Measurements from ENCODE around the gene ACBD4. TPM values are rescaled to one million over a fixed set of nuclear protein-coding genes. Genes with fewer than 3 reads are reported as not detected.

Gene ACBD4
- total and polyA plus RNA-seq, 2 of the 13 experiments (the other 11 are each of a cell fraction or from before 2014, with no cell fraction given): 16.1 to 26.9 TPM

GRCh38 chr17:45162025-45162687 is 26.7 kb downstream of the ACBD4 start (continued):
- TF ChIP-seq RERE (CRISPR knock-in tag; IDR thresholded peaks at IDR 0.05; ENCODE audit: low read depth): no peak
- no peak for TF ChIP-seq ZKSCAN8 (CRISPR knock-in tag; IDR thresholded peaks at IDR 0.05; ENCODE audit: borderline replicate concordance)
- TF ChIP-seq ZNF276 (CRISPR knock-in tag; IDR thresholded peaks at IDR 0.05; ENCODE audit: low read depth): no peak
- no peak for TF ChIP-seq ZNF790 (CRISPR knock-in tag; IDR thresholded peaks at IDR 0.05; ENCODE audit: borderline replicate concordance)
- 0 out of 2 replicates have a peak, but pooled peaks have one; percentile 6 for TF ChIP-seq NR2F2 (IDR thresholded peaks at IDR 0.05; ENCODE audit: borderline replicate concordance, low read depth)
- no peak for TF ChIP-seq ZNF567 (CRISPR knock-in tag; IDR thresholded peaks at IDR 0.05; ENCODE audit: borderline replicate concordance)
- no peak for TF ChIP-seq SATB2 (CRISPR knock-in tag; IDR thresholded peaks at IDR 0.05)
- no peak for TF ChIP-seq POLR2AphosphoS5 (IDR thresholded peaks at IDR 0.05; ENCODE audit: low read depth, low read length)
- TF ChIP-seq RFXAP (CRISPR knock-in tag; IDR thresholded peaks at IDR 0.05; ENCODE audit: borderline replicate concordance): 0 out of 2 replicates have a peak, but pooled peaks have one; percentile 5
- no peak for TF ChIP-seq ARID5B (CRISPR knock-in tag; IDR thresholded peaks at IDR 0.05)
- no peak for TF ChIP-seq MTF1 (CRISPR knock-in tag; IDR thresholded peaks at IDR 0.05)
- TF ChIP-seq TFAP4 (IDR thresholded peaks at IDR 0.05; ENCODE audit: borderline replicate concordance, low read depth): no peak
- TF ChIP-seq MIER3 (CRISPR knock-in tag; IDR thresholded peaks at IDR 0.05; ENCODE audit: borderline replicate concordance): no peak
